ENCODE data around the gene RBM17.

DNA sequence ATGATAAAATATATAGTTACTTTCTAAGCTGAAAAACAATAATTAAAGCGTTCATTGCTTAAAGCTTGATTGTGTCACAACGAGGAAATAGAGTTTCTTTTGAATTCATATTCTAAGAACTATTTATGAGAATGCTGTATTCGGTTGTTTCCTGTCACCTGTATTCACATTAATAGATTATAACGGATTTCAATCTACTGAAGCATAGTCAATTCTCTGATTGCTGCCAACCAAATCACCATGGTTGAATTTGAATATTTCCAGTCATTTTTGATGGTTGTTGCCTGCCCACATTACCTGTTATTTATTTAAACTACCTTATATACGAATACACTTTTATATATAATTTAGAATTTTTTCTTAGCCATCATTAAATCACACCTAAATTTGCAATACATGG, 48.6 kb upstream of the RBM17 start:
- TF ChIP-seq, protein P1, sequence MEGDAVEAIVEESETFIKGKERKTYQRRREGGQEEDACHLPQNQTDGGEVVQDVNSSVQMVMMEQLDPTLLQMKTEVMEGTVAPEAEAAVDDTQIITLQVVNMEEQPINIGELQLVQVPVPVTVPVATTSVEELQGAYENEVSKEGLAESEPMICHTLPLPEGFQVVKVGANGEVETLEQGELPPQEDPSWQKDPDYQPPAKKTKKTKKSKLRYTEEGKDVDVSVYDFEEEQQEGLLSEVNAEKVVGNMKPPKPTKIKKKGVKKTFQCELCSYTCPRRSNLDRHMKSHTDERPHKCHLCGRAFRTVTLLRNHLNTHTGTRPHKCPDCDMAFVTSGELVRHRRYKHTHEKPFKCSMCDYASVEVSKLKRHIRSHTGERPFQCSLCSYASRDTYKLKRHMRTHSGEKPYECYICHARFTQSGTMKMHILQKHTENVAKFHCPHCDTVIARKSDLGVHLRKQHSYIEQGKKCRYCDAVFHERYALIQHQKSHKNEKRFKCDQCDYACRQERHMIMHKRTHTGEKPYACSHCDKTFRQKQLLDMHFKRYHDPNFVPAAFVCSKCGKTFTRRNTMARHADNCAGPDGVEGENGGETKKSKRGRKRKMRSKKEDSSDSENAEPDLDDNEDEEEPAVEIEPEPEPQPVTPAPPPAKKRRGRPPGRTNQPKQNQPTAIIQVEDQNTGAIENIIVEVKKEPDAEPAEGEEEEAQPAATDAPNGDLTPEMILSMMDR (IDR thresholded peaks at IDR 0.05): no peak
- TF ChIP-seq POLR2AphosphoS5 (IDR thresholded peaks at IDR 0.05; ENCODE audit: low read depth, low read length) (no peak), SIN3A (IDR thresholded peaks at IDR 0.05; ENCODE audit: borderline replicate concordance, insufficient read depth, low read depth, low read length) (no peak), TCF7L2 (IDR thresholded peaks at IDR 0.05; ENCODE audit: low read depth, low read length) (no peak)
- TF ChIP-seq, protein P2, sequence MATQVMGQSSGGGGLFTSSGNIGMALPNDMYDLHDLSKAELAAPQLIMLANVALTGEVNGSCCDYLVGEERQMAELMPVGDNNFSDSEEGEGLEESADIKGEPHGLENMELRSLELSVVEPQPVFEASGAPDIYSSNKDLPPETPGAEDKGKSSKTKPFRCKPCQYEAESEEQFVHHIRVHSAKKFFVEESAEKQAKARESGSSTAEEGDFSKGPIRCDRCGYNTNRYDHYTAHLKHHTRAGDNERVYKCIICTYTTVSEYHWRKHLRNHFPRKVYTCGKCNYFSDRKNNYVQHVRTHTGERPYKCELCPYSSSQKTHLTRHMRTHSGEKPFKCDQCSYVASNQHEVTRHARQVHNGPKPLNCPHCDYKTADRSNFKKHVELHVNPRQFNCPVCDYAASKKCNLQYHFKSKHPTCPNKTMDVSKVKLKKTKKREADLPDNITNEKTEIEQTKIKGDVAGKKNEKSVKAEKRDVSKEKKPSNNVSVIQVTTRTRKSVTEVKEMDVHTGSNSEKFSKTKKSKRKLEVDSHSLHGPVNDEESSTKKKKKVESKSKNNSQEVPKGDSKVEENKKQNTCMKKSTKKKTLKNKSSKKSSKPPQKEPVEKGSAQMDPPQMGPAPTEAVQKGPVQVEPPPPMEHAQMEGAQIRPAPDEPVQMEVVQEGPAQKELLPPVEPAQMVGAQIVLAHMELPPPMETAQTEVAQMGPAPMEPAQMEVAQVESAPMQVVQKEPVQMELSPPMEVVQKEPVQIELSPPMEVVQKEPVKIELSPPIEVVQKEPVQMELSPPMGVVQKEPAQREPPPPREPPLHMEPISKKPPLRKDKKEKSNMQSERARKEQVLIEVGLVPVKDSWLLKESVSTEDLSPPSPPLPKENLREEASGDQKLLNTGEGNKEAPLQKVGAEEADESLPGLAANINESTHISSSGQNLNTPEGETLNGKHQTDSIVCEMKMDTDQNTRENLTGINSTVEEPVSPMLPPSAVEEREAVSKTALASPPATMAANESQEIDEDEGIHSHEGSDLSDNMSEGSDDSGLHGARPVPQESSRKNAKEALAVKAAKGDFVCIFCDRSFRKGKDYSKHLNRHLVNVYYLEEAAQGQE (IDR thresholded peaks at IDR 0.05; ENCODE audit: insufficient read depth in 1 of 2, low read depth in 2 of 2, low read length in 1 of 2): no peak

All from Panc1 (cell line).